Mesenchymal stem cell (in vitro differentiated cells and primary cell): Measurements from ENCODE around the gene B9D1.

Source experiments
- DNase-seq: peaks from one replicate; pipeline ENCODE4 v3.0.0-alpha.2; 2013
- H2AFZ ChIP-seq: one replicate; pipeline ENCODE4 v1.6.1; 2013; ENCODE audit warnings: low read depth, mild to moderate bottlenecking, control low read depth, inconsistent platforms, low read length, moderate library complexity
- H2AK5ac ChIP-seq: 2 replicates; pipeline ENCODE4 v1.6.1; 2013; ENCODE audit warnings: low read length, moderate library complexity, mild to moderate bottlenecking, inconsistent platforms; ENCODE audit not compliant: severe bottlenecking
- H2BK120ac ChIP-seq: one replicate; pipeline ENCODE4 v1.6.1; 2013; ENCODE audit warnings: low read depth, mild to moderate bottlenecking, inconsistent platforms, low read length, moderate library complexity
- H2BK12ac ChIP-seq, 2 experiments: one replicate each; pipeline ENCODE4 v1.6.1; 2013; ENCODE audit warnings: inconsistent platforms in 2 of 2, low read length in 2 of 2, mild to moderate bottlenecking in 2 of 2, moderate library complexity in 2 of 2, control low read depth in 1 of 2
- H2BK15ac ChIP-seq: one replicate; pipeline ENCODE4 v1.6.1; 2013; ENCODE audit warnings: mild to moderate bottlenecking, low read depth, inconsistent platforms; ENCODE audit not compliant: poor library complexity, severe bottlenecking
- H2BK5ac ChIP-seq: 2 replicates; pipeline ENCODE4 v1.6.1; 2013; ENCODE audit warnings: low read depth, mild to moderate bottlenecking, low read length, control low read depth, inconsistent platforms; ENCODE audit not compliant: poor library complexity, severe bottlenecking
- H3K14ac ChIP-seq, 2 experiments: one replicate each; pipeline ENCODE4 v1.6.1; 2013; ENCODE audit warnings: inconsistent platforms in 2 of 2, low read length in 2 of 2, control low read depth in 1 of 2, mild to moderate bottlenecking in 1 of 2, moderate library complexity in 1 of 2
- H3K18ac ChIP-seq, 2 experiments: one replicate each; pipeline ENCODE4 v1.6.1; 2013; ENCODE audit warnings: inconsistent platforms in 2 of 2, low read length in 2 of 2, control low read depth in 1 of 2, low read depth in 1 of 2, mild to moderate bottlenecking in 1 of 2
- H3K23ac ChIP-seq, 2 experiments: one replicate each; pipeline ENCODE4 v1.6.1; 2013; ENCODE audit warnings: inconsistent platforms in 2 of 2, low read length in 2 of 2, mild to moderate bottlenecking in 2 of 2, moderate library complexity in 2 of 2, control low read depth in 1 of 2
- H3K27ac ChIP-seq: 2 replicates; pipeline ENCODE4 v1.5.1; 2013; ENCODE audit warnings: mild to moderate bottlenecking, moderate library complexity, low read length, control low read depth, inconsistent platforms; ENCODE audit not compliant: poor library complexity, severe bottlenecking
- H3K27me3 ChIP-seq, 2 experiments: 2 replicates each; pipeline versions ENCODE4 v1.6.1 to v1.7.0; 2013; ENCODE audit warnings: low read length in 2 of 2, mild to moderate bottlenecking in 2 of 2, moderate library complexity in 2 of 2, control low read depth in 1 of 2, inconsistent platforms in 1 of 2; ENCODE audit not compliant: control insufficient read depth in 1 of 2, insufficient read depth in 1 of 2
- H3K36me3 ChIP-seq, 2 experiments: 2 replicates each; pipeline versions ENCODE4 v1.6.1 to v1.7.0; 2013; ENCODE audit warnings: low read length in 2 of 2, control low read depth in 1 of 2, inconsistent platforms in 1 of 2, low read depth in 1 of 2, mild to moderate bottlenecking in 1 of 2; ENCODE audit not compliant: insufficient read depth in 2 of 2, control insufficient read depth in 1 of 2
- H3K4ac ChIP-seq, 2 experiments: one replicate each; pipeline ENCODE4 v1.6.1; 2013; ENCODE audit warnings: inconsistent platforms in 2 of 2, low read length in 2 of 2, mild to moderate bottlenecking in 2 of 2, moderate library complexity in 2 of 2, control low read depth in 1 of 2, low read depth in 1 of 2
- H3K4me1 ChIP-seq: 2 replicates; pipeline ENCODE4 v1.6.1; 2013; ENCODE audit warnings: low read depth, low read length, control low read depth; ENCODE audit not compliant: control insufficient read depth, insufficient read depth
- H3K4me2 ChIP-seq: 2 replicates; pipeline ENCODE4 v1.6.1; 2013; ENCODE audit warnings: low read length, mild to moderate bottlenecking, inconsistent platforms; ENCODE audit not compliant: poor library complexity, severe bottlenecking
- H3K4me3 ChIP-seq, 2 experiments: 2 replicates each; pipeline versions ENCODE4 v1.5.1 to v1.7.0; 2013; ENCODE audit warnings: low read length in 2 of 2, mild to moderate bottlenecking in 2 of 2, control low read depth in 1 of 2, low read depth in 1 of 2; ENCODE audit not compliant: insufficient read depth in 1 of 2
- H3K79me1 ChIP-seq: replicated peaks from 2 replicates; pipeline ENCODE4 v1.6.1; 2013; ENCODE audit warnings: mild to moderate bottlenecking, control low read depth, low read length, inconsistent platforms; ENCODE audit not compliant: poor library complexity, severe bottlenecking
- H3K9ac ChIP-seq: 2 replicates; pipeline ENCODE4 v1.7.0; 2013; ENCODE audit warnings: mild to moderate bottlenecking, low read length, moderate library complexity
- H3K9me3 ChIP-seq: 2 replicates; pipeline ENCODE4 v1.7.0; 2013; ENCODE audit warnings: mild to moderate bottlenecking, low read length; ENCODE audit not compliant: control insufficient read depth
- H4K8ac ChIP-seq: one replicate; pipeline ENCODE4 v1.6.1; 2013; ENCODE audit warnings: inconsistent platforms, mild to moderate bottlenecking, low read length, moderate library complexity
- H4K91ac ChIP-seq: one replicate; pipeline ENCODE4 v1.6.1; 2013; ENCODE audit warnings: mild to moderate bottlenecking, low read length, inconsistent platforms
- WGBS: methylation state at CpG from one replicate; pipeline ENCODE4 v1.1.7; 2013; ENCODE audit warnings: mixed read lengths; 5-methylcytosine and 5-hydroxymethylcytosine counted together

B9D1 gene

DNA sequence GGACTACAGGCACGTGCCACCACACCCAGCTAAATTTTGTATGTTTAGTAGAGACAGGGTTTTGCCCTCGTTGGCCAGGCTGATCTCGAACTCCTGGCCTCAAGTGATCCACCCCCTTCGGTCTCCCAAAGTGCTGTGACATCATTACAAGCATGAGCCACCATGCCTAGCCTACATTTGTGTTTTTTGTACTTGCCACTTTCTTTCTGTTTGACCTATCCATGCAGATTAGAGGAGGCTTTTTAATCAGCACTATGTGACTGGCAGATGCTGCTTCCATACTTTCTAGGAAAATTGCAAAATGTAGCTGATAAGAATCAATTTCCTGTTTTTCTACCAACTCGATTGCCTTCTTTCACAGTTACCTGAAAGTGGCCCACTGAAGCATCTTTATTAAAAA, 57.3 kb downstream of the B9D1 start:
- Histone ChIP-seq H3K4me3 (no peak overlapping the region), H3K18ac (no peak overlapping the region), H3K9ac (no peak overlapping the region), H3K27ac (no peak overlapping the region), H3K79me1 (peaks cover 37% of the 10 kb centered on the region), H4K91ac (no peak overlapping the region), H2BK120ac (no peak overlapping the region), H3K27me3 (no peaks in the 10 kb centered on the region), H3K23ac (no peak overlapping the region), H2AK5ac (no peak overlapping the region), H2BK5ac (no peak overlapping the region), H3K4me2 (no peak overlapping the region), H2AFZ (no peak overlapping the region), H3K9me3 (no peaks in the 10 kb centered on the region), H2BK15ac (no peak overlapping the region), H3K4ac (no peak overlapping the region), H3K14ac (no peak overlapping the region), H2BK12ac (no peak overlapping the region), H3K36me3 (peaks cover 30 to 52% of the 10 kb centered on the region in 2 experiments), H4K8ac (no peak overlapping the region), H3K4me1 (peaks cover 26% of the 10 kb centered on the region)
- no peak for DNase-seq
- WGBS, result 89% methylated on average over 5 of the region's 5 CpGs

GRCh38 chr17:19304751-19305150, 57.8 kb downstream of the B9D1 start:
- H2AFZ ChIP-seq, result no peak overlapping the region
- no peak overlapping the region for H3K27ac ChIP-seq
- peaks cover 22% of the 10 kb centered on the region for H3K4me1 ChIP-seq
- H3K4me2 ChIP-seq, result no peak overlapping the region
- peak overlapping the region; percentile 37 to 44 for H3K18ac ChIP-seq
- WGBS, result 95% methylated on average over 5 of the region's 5 CpGs
- no peaks in the 10 kb centered on the region for H3K27me3 ChIP-seq
- no peak overlapping the region for H3K4me3 ChIP-seq
- H2BK12ac ChIP-seq, result peak overlapping the region; percentile 3 to 18
- no peak overlapping the region for H2BK5ac ChIP-seq
- H4K91ac ChIP-seq, result peak overlapping the region; percentile 31
- H3K23ac ChIP-seq, result no peak overlapping the region
- H3K9ac ChIP-seq, result no peak overlapping the region
- peaks cover 36% of the 10 kb centered on the region for H3K79me1 ChIP-seq
- DNase-seq, result no peak
- H2BK120ac ChIP-seq, result no peak overlapping the region
- H2BK15ac ChIP-seq, result no peak overlapping the region
- H3K36me3 ChIP-seq, result peaks cover 29 to 47% of the 10 kb centered on the region in 2 experiments
- no peak overlapping the region for H3K14ac ChIP-seq
- no peak overlapping the region for H4K8ac ChIP-seq
- H2AK5ac ChIP-seq, result peak overlapping the region; percentile 10
- H3K4ac ChIP-seq, result peak overlapping the region in 1 of 2 experiments; percentile 79
- H3K9me3 ChIP-seq, result no peaks in the 10 kb centered on the region

DNA sequence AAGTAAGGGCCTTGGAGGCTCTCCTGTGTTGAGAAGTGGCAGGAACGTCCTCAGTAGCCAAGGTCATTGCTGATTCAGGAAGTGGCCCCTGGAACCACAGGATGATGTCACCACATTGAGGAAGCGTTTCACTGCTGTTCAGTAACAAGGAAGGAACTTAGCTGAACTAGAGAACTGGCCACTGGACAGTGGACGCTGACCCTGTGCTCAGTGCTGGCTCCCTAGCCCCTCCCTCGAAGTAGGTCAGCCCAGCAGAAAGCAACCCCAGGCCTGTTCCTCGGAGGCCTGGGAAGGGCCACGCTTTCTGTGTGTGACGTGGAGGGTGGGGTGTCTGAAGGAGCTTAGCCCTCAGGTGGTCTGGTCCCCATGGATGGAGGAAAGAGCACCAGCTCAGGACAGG, 58.3 kb downstream of the B9D1 start:
- H2BK120ac ChIP-seq, result no peak overlapping the region
- no peak overlapping the region for H3K9ac ChIP-seq
- H2BK5ac ChIP-seq, result no peak overlapping the region
- H2BK15ac ChIP-seq, result no peak overlapping the region
- peak; percentile 88 for DNase-seq
- peak overlapping the region; percentile 37 to 44 for H3K18ac ChIP-seq
- peak overlapping the region; percentile 73 for H4K8ac ChIP-seq
- H3K23ac ChIP-seq, result no peak overlapping the region
- H3K14ac ChIP-seq, result peak overlapping the region in 1 of 2 experiments; percentile 46
- H3K79me1 ChIP-seq, result peaks cover 37% of the 10 kb centered on the region
- peak overlapping the region; percentile 31 for H4K91ac ChIP-seq
- no peaks in the 10 kb centered on the region for H3K9me3 ChIP-seq
- H3K36me3 ChIP-seq, result peaks cover 27 to 42% of the 10 kb centered on the region in 2 experiments
- no peaks in the 10 kb centered on the region for H3K27me3 ChIP-seq
- H3K27ac ChIP-seq, result no peak overlapping the region
- 53% methylated on average over 7 of the region's 7 CpGs for WGBS
- peak overlapping the region; percentile 18 for H2AK5ac ChIP-seq
- no peak overlapping the region for H3K4me3 ChIP-seq
- H2AFZ ChIP-seq, result no peak overlapping the region
- H2BK12ac ChIP-seq, result peak overlapping the region in 1 of 2 experiments; percentile 18
- H3K4me1 ChIP-seq, result peaks cover 17% of the 10 kb centered on the region
- H3K4me2 ChIP-seq, result no peak overlapping the region
- peak overlapping the region in 1 of 2 experiments; percentile 79 for H3K4ac ChIP-seq

- no peak overlapping the region for H4K91ac ChIP-seq
- H2BK12ac ChIP-seq, result peak overlapping the region in 1 of 2 experiments; percentile 0
- no peak overlapping the region for H3K27ac ChIP-seq
- H4K8ac ChIP-seq, result peak overlapping the region; percentile 8
- H3K4me1 ChIP-seq, result peaks cover 17% of the 10 kb centered on the region
- peaks cover 37% of the 10 kb centered on the region for H3K79me1 ChIP-seq
- no peak overlapping the region for H3K4me2 ChIP-seq
- DNase-seq, result no peak
- H3K4ac ChIP-seq, result no peak overlapping the region
- peaks cover 27 to 37% of the 10 kb centered on the region in 2 experiments for H3K36me3 ChIP-seq
- H3K14ac ChIP-seq, result no peak overlapping the region
- no peak overlapping the region for H2BK5ac ChIP-seq
- H3K18ac ChIP-seq, result no peak overlapping the region
- no peak overlapping the region for H2BK15ac ChIP-seq
- H3K9ac ChIP-seq, result no peak overlapping the region
- H2AFZ ChIP-seq, result no peak overlapping the region
- no peak overlapping the region for H2AK5ac ChIP-seq
- H2BK120ac ChIP-seq, result no peak overlapping the region
- no peaks in the 10 kb centered on the region for H3K27me3 ChIP-seq
- H3K23ac ChIP-seq, result no peak overlapping the region
- 90% methylated on average over 7 of the region's 9 CpGs for WGBS
- no peak overlapping the region for H3K4me3 ChIP-seq
- no peaks in the 10 kb centered on the region for H3K9me3 ChIP-seq
These were observed 59.2 kb downstream of the B9D1 start for GRCh38 chr17:19303367-19303776.
